GM23248 (cell line): Measurements from ENCODE around the gene GOLGA8N. TPM values are rescaled to one million over a fixed set of nuclear protein-coding genes. Genes with fewer than 3 reads are reported as not detected.
"Not testable (repeated sequence)": the region's sequence is repeated elsewhere in the genome, so short reads cannot be mapped to it uniquely, and the experiment has no call there.

Source experiments
- DNase-seq: peaks from one replicate; pipeline ENCODE4 v3.0.0-alpha.2; 2015
- H2AFZ ChIP-seq: fragments of 200-600 bp; sonication (generic); 2 replicates; pipeline ENCODE4 v1.6.1; 2016; ENCODE audit warnings: antibody characterized with exemption
- H3F3A ChIP-seq: fragments of 200-600 bp; sonication (generic); 2 replicates; pipeline ENCODE4 v1.6.1; 2016; ENCODE audit warnings: mild to moderate bottlenecking, antibody characterized with exemption, mixed run types; ENCODE audit not compliant: insufficient read depth
- H3K27ac ChIP-seq: fragments of 200-600 bp; sonication (generic); 2 replicates; pipeline ENCODE4 v1.5.1; 2016; ENCODE audit warnings: mild to moderate bottlenecking
- H3K27me3 ChIP-seq: fragments of 200-600 bp; sonication (generic); replicated peaks from 2 replicates; pipeline ENCODE4 v1.6.1; 2016; ENCODE audit warnings: mild to moderate bottlenecking; ENCODE audit not compliant: insufficient read depth
- H3K36me3 ChIP-seq: fragments of 200-600 bp; sonication (generic); 2 replicates; pipeline ENCODE4 v1.6.1; 2016; ENCODE audit warnings: low read depth, mild to moderate bottlenecking
- H3K4me1 ChIP-seq: fragments of 200-600 bp; sonication (generic); 2 replicates; pipeline ENCODE4 v1.6.1; 2016; ENCODE audit warnings: mild to moderate bottlenecking; ENCODE audit not compliant: insufficient read depth
- H3K4me2 ChIP-seq: fragments of 200-600 bp; sonication (generic); one replicate; pipeline ENCODE4 v1.6.1; 2016; ENCODE audit warnings: mild to moderate bottlenecking; ENCODE audit not compliant: unreplicated experiment
- H3K4me3 ChIP-seq: fragments of 200-600 bp; sonication (generic); 2 replicates; pipeline ENCODE4 v1.5.1; 2016; ENCODE audit warnings: mild to moderate bottlenecking
- H3K79me2 ChIP-seq: fragments of 200-600 bp; sonication (generic); 2 replicates; pipeline ENCODE4 v1.6.1; 2016; ENCODE audit warnings: mild to moderate bottlenecking; ENCODE audit not compliant: insufficient read depth
- H3K9ac ChIP-seq: fragments of 200-600 bp; sonication (generic); 2 replicates; pipeline ENCODE4 v1.6.1; 2016; ENCODE audit warnings: mild to moderate bottlenecking
- H3K9me2 ChIP-seq: fragments of 200-600 bp; sonication (generic); 2 replicates; pipeline ENCODE4 v1.6.1; 2016; ENCODE audit warnings: mixed run types, mild to moderate bottlenecking, moderate library complexity; ENCODE audit not compliant: insufficient read depth
- H3K9me3 ChIP-seq: fragments of 200-600 bp; sonication (generic); one replicate; pipeline ENCODE4 v1.6.1; 2017; ENCODE audit warnings: low read depth
- H4K20me1 ChIP-seq: fragments of 200-600 bp; sonication (generic); 2 replicates; pipeline ENCODE4 v1.6.0; 2016; ENCODE audit not compliant: insufficient read depth
- WGBS, 2 experiments: methylation state at CpG; one replicate each; pipeline ENCODE4 v1.1.6; 2015 to 2017; ENCODE audit warnings: low lambda C conversion rate in 2 of 2, low coverage in 1 of 2; ENCODE audit errors: missing lambda C conversion rate in 2 of 2; 5-methylcytosine and 5-hydroxymethylcytosine counted together
- in situ Hi-C: fragments of 300-500 bp; cut with MboI; formaldehyde crosslinking; loops from 2 replicates; pipeline ENCODE4 v1.15.0; 2020
- polyA plus RNA-seq: library from polyadenylated mRNA; unstranded; fragments of >200 nt; fragmentation: Nextera tagmentation; extraction: Ambion mirVana; gene quantifications from 2 replicates; pipeline ENCODE4 v1.2.1, GENCODE V29; 2016
- total RNA-seq: library from RNA; depleted of rRNA; stranded (reverse); fragments of >200 nt; shearing (Covaris generic); gene quantifications from 2 replicates; pipeline ENCODE4 v1.2.3, GENCODE V29; 2014; rRNA removed

Gene GOLGA8N
- total RNA-seq = 0.63 and 0.65 TPM in 2 replicates
- 0.35 and 0.39 TPM in 2 replicates for polyA plus RNA-seq

GRCh38 chr15:32593151-32593550, at the start of gene GOLGA8N:
Gene GOLGA8N (plus strand): TSS chr15:32593456.
- H4K20me1 ChIP-seq, H3K9ac ChIP-seq, H3K36me3 ChIP-seq, H3K27ac ChIP-seq, in situ Hi-C loops, H3K9me3 ChIP-seq, DNase-seq, H2AFZ ChIP-seq, H3F3A ChIP-seq, H3K27me3 ChIP-seq, H3K4me3 ChIP-seq, H3K79me2 ChIP-seq, H3K9me2 ChIP-seq, H3K4me1 ChIP-seq, H3K4me2 ChIP-seq: not testable (repeated sequence)
- 66 to 69% methylated on average over 5 to 7 of the region's 8 CpGs for WGBS, 2 experiments

GRCh38 chr15:32543456-32543855, 49.8 kb upstream of the GOLGA8N start:
- H2AFZ ChIP-seq, H3K9ac ChIP-seq, DNase-seq, H3K79me2 ChIP-seq, H3F3A ChIP-seq, H3K36me3 ChIP-seq, H3K4me1 ChIP-seq, H3K9me2 ChIP-seq, H3K27me3 ChIP-seq, H3K9me3 ChIP-seq, H4K20me1 ChIP-seq, in situ Hi-C loops, H3K4me3 ChIP-seq, H3K4me2 ChIP-seq, H3K27ac ChIP-seq: not testable (repeated sequence)
- no CpG with 5 or more reads among the region's 1 CpG for WGBS, 2 experiments

GRCh38 chr15:32545129-32545528, 48.1 kb upstream of the GOLGA8N start:
- H2AFZ ChIP-seq, H3K9me3 ChIP-seq, H3K27ac ChIP-seq, H3K4me3 ChIP-seq, H3K9me2 ChIP-seq, H3K79me2 ChIP-seq, H3F3A ChIP-seq, H4K20me1 ChIP-seq, H3K9ac ChIP-seq, in situ Hi-C loops, H3K4me1 ChIP-seq, H3K4me2 ChIP-seq, H3K36me3 ChIP-seq, H3K27me3 ChIP-seq, DNase-seq: not testable (repeated sequence)
- no CpG with 5 or more reads among the region's 9 CpGs for WGBS, 2 experiments

GRCh38 chr15:32554587-32554986, 38.7 kb upstream of the GOLGA8N start:
- H3K9ac ChIP-seq, H2AFZ ChIP-seq, H3K36me3 ChIP-seq, H3K4me1 ChIP-seq, H3K4me3 ChIP-seq, H3K4me2 ChIP-seq, H3K27ac ChIP-seq, in situ Hi-C loops, H3K9me3 ChIP-seq, H3K79me2 ChIP-seq, H3F3A ChIP-seq, H3K27me3 ChIP-seq, H3K9me2 ChIP-seq, H4K20me1 ChIP-seq, DNase-seq: not testable (repeated sequence)

DNA sequence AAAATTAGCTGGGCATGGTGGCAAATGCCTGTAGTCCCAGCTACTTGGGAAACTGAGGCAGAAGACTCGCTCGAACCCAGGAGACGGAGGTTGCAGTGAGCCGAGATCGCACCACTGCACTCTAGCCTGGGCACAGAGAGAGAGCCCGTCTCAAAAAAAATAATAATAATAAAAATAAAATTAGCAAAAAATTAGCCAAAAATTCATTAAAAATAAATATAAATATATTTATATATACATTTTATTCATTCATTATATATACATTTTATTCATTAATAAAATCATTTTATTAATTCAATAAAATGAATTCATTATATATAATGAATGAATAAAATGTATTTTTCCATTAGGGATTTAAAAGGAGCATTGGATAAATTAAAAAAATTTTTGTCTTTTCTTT, 31.1 kb upstream of the GOLGA8N start:
- H3K27ac ChIP-seq, H3K9me3 ChIP-seq, H3K4me3 ChIP-seq, DNase-seq, H2AFZ ChIP-seq, H3K79me2 ChIP-seq, H3F3A ChIP-seq, H3K36me3 ChIP-seq, in situ Hi-C loops, H3K27me3 ChIP-seq, H3K9ac ChIP-seq, H3K4me2 ChIP-seq, H3K4me1 ChIP-seq, H4K20me1 ChIP-seq, H3K9me2 ChIP-seq: not testable (repeated sequence)
- WGBS, 2 experiments = 75 to 80% methylated on average over 2 to 4 of the region's 6 CpGs

DNA sequence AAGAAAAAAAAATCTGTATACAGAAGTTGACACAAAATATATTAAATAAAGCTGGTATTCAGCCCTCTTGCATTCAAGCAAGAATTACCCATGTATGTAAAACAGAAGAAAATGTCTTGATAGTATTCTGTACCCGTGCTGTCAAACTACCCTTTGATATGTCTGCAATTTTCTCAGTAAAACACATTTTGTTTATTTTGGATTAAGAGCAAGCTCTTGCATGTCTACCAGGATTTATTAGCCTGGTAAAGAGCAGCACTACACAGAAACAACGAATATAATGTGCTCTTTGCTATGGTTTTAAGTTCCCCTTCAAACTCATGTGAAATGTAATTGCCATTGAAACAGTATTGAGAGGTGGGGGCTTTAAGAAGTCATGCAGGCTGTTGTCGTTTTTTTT, 24.3 kb upstream of the GOLGA8N start:
- H3K36me3 ChIP-seq, H3K9ac ChIP-seq, H3K79me2 ChIP-seq, DNase-seq, H3K4me1 ChIP-seq, H3K27me3 ChIP-seq, in situ Hi-C loops, H3K4me3 ChIP-seq, H3K27ac ChIP-seq, H3F3A ChIP-seq, H2AFZ ChIP-seq, H3K4me2 ChIP-seq, H3K9me3 ChIP-seq, H3K9me2 ChIP-seq, H4K20me1 ChIP-seq: not testable (repeated sequence)
- 7% methylated on average over 1 of the region's 3 CpGs; no CpG with 5 or more reads in 1 of the 2 experiments for WGBS, 2 experiments

GRCh38 chr15:32578482-32578881, 14.8 kb upstream of the GOLGA8N start:
- H3K9ac ChIP-seq, H3K36me3 ChIP-seq, H3K9me2 ChIP-seq, H4K20me1 ChIP-seq, H3F3A ChIP-seq, in situ Hi-C loops, H3K4me1 ChIP-seq, H3K27me3 ChIP-seq, H3K4me3 ChIP-seq, DNase-seq, H3K27ac ChIP-seq, H2AFZ ChIP-seq, H3K4me2 ChIP-seq, H3K79me2 ChIP-seq, H3K9me3 ChIP-seq: not testable (repeated sequence)
- 70 to 92% methylated on average over 2 of the region's 4 CpGs for WGBS, 2 experiments

DNA sequence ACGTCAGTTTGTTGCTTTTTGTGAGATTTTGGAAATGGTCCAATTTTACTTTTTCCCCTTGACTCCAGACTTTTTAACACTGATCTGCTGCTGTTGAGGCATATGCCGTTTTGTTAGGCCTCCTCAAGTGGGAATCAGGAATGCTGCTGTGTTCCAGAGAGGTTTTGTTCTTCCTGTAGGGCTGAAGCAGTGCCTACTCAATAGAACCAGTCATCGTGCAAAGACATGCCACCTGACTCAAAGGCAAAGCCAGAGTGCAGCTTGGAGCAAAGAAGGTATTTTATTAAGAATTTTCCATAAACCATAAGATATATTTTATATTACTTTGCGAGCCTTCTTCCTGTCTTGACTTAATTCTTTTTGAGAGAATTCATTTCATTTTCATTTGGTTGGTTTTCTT, 7.4 kb upstream of the GOLGA8N start:
- H3K9me2 ChIP-seq, DNase-seq, H3K4me3 ChIP-seq, H3K36me3 ChIP-seq, H3K27ac ChIP-seq, H3K4me2 ChIP-seq, H3F3A ChIP-seq, H3K79me2 ChIP-seq, in situ Hi-C loops, H3K4me1 ChIP-seq, H2AFZ ChIP-seq, H3K9ac ChIP-seq, H4K20me1 ChIP-seq, H3K9me3 ChIP-seq, H3K27me3 ChIP-seq: not testable (repeated sequence)
- 60 to 89% methylated on average over 1 of the region's 4 CpGs for WGBS, 2 experiments
